ENCODE measurements around the gene UIMC1. TPM values are rescaled to one million over a fixed set of nuclear protein-coding genes. Genes with fewer than 3 reads are reported as not detected.
"Not testable (repeated sequence)": the region's sequence is repeated elsewhere in the genome, so short reads cannot be mapped to it uniquely, and the experiment has no call there.

The UIMC1 gene
- total RNA-seq, 1 donor from 2014 or later = 39.1 TPM

DNA sequence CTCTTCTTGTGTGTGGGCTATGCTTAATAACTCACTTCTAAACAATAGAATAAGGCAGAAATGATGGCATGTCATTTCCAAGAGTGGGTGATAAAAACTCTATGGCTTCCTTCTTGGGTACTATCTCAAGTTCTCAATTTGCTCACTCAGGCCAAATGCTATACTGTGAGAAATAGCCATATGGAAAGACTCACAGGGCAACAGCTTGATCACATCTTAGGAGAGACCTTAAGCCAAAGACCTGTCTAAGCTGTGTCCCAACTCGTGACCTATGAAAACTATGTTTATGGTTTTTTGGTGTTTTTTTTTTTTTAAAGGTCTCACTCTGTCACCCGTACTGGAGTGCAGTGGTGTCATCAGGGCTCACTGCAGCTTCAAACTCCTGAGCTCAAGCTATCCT is 2.1 kb upstream of the UIMC1 start:
- DNase-seq (ENCODE audit: low spot score) = no peak

- DNase-seq (ENCODE audit: low spot score) = peak; percentile 93
These were observed 837 bp downstream of the UIMC1 start for GRCh38 chr5:177005619-177006264.

GRCh38 chr5:177004961-177005360 is 1.6 kb downstream of the UIMC1 start:
- DNase-seq (ENCODE audit: low spot score) = no peak

GRCh38 chr5:177003649-177004048 is 2.9 kb downstream of the UIMC1 start:
- no peak for DNase-seq (ENCODE audit: low spot score)

DNA sequence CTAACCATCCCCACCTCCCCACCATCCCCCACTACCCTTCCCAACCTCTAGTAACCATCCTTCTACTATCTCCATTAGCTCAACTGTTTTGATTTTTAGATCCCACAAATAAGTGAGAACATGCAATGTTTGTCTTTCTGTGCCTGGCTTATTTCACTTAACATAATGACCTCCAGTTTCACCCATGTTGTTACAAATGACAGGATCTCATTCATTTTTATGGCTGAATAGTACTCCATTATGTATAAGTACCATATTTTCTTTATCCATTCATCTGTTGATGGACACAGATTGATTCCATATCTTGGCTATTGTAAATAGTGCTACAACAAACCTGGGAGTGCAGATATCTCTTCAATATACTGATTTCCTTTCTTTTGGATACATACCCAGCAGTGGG is 7.1 kb downstream of the UIMC1 start:
- DNase-seq (ENCODE audit: low spot score) = not testable (repeated sequence)

GRCh38 chr5:176998828-176999227 is 7.8 kb downstream of the UIMC1 start:
- DNase-seq (ENCODE audit: low spot score) = no peak

DNA sequence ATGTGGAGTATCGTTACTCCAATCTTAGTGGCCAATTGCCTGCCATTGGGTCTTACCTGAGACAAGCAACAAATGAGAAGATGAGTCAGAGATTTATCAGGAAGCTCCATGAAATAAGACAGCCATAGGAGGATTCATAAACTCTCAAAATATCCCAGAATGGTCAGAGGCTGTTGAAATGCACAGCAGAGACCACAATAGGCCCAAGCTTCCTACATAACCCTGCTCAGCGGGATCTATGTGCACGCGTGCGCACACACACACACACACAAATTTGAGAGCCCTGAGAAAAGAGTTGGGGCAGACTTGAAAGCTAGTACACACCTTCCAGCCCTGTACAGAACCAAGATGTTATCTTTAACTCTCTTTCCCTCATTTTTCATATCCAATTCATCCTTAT is 9.8 kb downstream of the UIMC1 start:
- no peak for DNase-seq (ENCODE audit: low spot score)

GRCh38 chr5:176995896-176996767 is 10.4 kb downstream of the UIMC1 start:
- no peak for DNase-seq (ENCODE audit: low spot score)

GRCh38 chr5:176995122-176995490 is 11.5 kb downstream of the UIMC1 start:
- DNase-seq (ENCODE audit: low spot score) = no peak

DNA sequence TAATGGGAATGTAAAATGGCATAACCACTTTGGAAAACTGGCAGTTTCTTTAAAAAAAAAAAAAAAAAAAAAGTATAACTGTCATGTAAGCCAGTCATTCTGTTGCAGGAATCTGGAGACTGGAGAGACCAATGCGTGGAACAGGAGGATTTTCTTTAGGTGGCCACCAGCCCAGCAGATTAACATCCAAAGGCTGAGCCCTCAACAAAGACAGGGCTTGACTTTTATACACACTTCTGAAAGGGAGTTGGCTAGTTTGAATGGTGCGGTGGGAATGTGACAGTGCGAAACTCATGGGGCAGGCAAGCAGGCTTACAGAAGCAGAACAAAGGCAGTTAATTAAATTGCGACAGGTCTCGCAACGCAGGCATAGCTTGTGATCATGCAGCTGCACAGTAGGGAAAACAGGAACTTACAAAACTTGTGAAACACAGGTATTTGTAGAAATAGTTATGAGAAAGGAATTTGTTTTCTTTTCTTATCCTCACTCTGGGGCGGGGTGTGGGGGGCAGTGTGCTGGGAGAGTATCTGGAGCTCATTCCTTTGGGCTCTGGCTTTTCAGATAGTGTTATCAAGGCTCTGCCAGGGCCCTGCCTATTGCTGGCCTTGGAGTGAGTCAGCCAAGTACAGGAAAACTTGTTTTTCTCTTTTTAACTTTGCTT is 12.0 kb downstream of the UIMC1 start:
- no peak for DNase-seq (ENCODE audit: low spot score)

GRCh38 chr5:176993081-176993480 is 13.5 kb downstream of the UIMC1 start:
- DNase-seq (ENCODE audit: low spot score) = not testable (repeated sequence)

DNA sequence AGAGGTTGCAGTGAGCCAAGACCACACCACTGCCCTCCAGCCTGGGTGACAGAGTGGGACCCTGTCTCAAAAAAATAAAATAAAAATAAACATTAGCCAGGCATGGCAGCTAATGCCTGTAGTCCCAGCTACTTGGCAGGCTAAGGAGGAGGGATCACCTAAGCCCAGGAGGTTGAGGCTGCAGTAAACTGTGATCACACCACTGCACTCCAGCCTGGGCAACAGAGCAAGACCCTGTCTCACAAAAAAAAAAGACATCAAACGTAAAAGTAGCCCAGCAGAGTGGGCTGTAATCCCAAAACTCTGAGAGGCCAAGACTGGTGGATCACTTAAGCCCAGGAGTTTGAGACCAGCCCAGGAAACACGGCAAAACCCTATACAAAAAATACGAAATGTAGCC is 19.0 kb downstream of the UIMC1 start:
- DNase-seq (ENCODE audit: low spot score) = no peak

DNA sequence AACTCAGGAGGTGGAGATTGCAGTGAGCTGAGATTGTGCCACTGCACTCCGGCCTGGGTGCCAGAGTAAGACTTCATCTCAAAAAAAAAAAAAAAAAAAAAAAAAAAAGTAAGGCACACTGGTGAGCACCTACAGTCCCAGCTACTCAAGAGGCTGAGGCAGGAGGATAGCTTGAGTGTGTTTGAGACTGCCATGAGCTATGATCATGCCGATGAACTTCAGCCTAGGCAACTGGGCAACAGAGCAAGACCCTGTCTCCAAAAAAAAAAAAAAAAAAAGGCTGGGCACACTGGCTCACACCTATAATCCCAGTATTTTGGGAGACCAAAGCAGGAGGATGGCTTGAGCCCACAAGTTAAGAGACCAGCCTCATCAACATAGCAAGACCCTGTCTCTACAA is 20.3 kb downstream of the UIMC1 start:
- no peak for DNase-seq (ENCODE audit: low spot score)

GRCh38 chr5:176985516-176985915 is 21.1 kb downstream of the UIMC1 start:
- no peak for DNase-seq (ENCODE audit: low spot score)

DNA sequence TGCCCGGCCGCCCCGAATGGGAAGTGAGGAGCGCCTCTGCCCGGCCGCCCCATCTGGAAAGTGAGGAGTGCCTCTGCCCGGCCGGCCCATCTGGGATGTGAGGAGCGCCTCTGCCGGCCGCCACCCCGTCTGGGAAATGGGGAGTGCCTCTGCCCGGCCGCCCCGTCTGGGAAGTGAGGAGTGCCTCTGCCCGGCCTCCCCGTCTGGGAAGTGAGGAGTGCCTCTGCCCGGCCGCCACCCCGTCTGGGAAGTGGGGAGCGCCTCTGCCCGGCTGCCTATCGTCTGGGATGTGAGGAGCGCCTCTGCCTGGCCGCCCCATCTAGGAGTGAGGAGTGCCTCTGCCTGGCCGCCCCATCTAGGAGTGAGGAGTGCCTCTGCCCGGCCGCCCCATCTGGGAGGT is 22.4 kb downstream of the UIMC1 start:
- not testable (repeated sequence) for DNase-seq (ENCODE audit: low spot score)

- not testable (repeated sequence) for DNase-seq (ENCODE audit: low spot score)
These were observed 23.0 kb downstream of the UIMC1 start for GRCh38 chr5:176983593-176983992.

DNA sequence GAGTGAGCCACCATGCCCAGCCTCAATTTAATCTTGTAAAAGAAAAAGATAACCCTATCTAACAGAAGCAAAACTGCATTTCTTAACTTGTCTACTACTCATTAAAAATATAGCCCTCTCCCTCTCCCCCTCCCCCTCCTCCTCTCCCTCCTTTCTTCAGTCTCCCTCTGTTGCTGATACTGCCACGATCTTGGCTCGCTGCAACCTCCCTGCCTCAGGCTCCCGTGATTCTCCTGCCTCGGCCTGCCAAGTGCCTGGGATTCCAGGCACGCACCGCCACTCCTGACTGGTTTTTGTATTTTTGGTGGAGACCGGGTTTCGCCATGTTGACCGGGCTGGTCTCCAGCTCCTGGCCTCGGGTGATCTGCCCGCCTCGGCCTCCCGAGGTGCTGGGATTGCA is 23.5 kb downstream of the UIMC1 start:
- DNase-seq (ENCODE audit: low spot score) = not testable (repeated sequence)

DNA sequence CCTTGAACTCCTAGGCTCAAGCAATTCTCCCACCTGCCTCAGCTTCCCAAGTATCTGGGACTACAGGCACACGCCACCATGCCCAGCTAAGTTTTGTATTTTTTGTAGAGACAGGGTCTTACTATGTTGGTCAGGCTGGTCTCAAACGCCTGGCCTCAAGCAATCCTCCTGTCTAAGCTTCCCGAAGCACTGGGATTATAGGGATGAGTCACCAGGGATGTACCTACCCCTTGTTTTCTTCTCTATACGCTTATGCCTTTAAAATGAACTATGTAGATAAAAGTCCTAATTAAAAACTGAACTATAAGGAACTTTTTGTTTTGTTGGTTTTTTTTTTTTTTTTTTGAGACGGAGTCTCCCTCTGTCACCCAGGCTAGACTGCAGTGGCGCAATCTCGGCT is 25.8 kb downstream of the UIMC1 start:
- DNase-seq (ENCODE audit: low spot score) = no peak

- no peak for DNase-seq (ENCODE audit: low spot score)
These were observed 26.9 kb downstream of the UIMC1 start for GRCh38 chr5:176979669-176980068.

DNA sequence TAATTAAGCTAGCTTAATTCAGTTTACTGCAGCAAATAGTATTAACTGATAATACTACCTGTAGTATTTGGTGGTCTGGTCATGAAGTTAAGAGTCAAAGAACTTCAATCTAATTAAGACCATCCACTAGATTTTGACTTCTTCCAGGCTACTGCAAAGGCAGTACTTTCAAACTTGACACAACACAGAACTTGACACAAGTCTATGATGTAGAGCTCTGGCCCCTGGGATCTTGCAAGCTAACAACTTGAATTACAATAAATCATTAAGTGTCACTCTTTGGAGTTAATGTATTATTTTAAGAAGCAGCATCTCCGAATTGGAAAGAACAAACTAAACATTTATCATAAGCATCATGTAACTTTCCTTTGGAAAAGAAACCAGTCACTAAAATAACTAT is 40.9 kb downstream of the UIMC1 start:
- DNase-seq (ENCODE audit: low spot score) = no peak

DNA sequence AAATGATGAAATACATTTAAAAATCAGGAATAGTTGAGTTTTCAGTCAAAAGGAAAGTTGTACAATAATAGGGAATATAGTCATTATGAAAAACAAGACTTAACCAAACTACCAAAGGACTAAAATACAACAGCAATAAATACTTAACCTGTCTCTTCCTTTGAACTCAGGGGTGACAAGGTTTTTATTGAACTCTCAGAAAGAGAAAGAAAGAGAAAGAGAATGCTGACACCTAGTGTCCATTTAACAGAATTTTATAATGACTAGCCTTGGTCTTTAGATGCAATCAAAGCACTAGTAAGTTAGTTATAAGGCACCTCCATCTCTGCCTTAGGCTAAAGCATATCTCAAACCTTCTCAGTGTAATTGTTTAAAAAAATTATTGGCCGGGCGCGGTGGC is 47.5 kb downstream of the UIMC1 start:
- DNase-seq (ENCODE audit: low spot score) = no peak

- DNase-seq (ENCODE audit: low spot score) = no peak
These were observed 49.8 kb downstream of the UIMC1 start for GRCh38 chr5:176956756-176957155.

Measured in mesenteric fat pad (tissue), 1 donor.